Stimulated activated CD4-positive, alpha-beta T cell treated with anti-CD3 and anti-CD28 coated beads, Interleukin-1b, Interleukin-23, amount 100 ng/mL, for 1 hour (primary cell): ENCODE measurements around the gene RPL29.
"Not testable (repeated sequence)": the region's sequence is repeated elsewhere in the genome, so short reads cannot be mapped to it uniquely, and the experiment has no call there.

Experiments used
- DNase-seq, 2 donors: peaks; one replicate each; pipeline ENCODE4 v3.0.0-alpha.2; 2020; ENCODE audit warnings: low read depth in 2 of 2

The RPL29 gene

DNA sequence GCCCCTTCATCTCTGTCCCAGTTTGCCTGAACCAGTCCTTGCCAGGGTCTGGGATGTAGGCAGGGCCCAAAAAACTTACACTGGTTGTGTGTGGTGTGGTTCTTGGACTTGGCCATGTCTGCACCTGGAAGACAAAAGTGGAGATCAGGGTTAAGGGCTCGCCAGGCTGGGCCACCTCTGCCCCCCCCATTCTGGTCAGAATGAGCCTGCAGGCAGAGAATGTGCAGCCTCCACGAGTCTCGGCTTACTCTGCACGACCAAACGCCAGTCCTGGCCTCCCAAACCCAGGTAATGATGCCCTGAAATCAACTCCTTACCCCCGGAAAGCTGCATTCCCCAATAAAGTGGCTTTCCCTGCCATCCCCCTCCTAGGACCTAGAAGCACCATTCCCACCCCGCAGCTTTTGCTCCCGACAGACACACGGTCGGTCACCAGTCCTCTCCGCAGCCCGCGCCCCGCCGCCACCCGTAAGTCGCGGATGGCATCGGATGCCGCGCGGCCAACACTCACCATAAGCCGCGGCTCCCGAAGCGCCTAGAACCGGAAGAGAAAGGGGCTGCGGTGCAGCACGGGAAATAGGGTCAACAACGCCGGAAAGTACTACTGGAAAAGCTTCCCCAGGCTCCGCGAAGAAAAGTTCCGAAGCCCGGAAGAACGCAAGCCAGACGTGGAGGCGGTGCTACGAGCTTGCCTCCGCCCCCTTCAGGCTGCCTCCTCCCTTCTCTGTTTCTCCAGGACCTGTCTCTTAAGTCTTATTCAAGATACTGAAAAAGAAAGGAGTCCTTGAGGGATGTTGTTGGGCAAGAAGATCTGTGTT lies at the start of gene RPL29:
RPL29 (minus strand) TSS at position 550 of the 818 bp plus-strand sequence; CDS start at position 116, 434 bp downstream.
- peak; percentile 81 to 85 for DNase-seq

DNA sequence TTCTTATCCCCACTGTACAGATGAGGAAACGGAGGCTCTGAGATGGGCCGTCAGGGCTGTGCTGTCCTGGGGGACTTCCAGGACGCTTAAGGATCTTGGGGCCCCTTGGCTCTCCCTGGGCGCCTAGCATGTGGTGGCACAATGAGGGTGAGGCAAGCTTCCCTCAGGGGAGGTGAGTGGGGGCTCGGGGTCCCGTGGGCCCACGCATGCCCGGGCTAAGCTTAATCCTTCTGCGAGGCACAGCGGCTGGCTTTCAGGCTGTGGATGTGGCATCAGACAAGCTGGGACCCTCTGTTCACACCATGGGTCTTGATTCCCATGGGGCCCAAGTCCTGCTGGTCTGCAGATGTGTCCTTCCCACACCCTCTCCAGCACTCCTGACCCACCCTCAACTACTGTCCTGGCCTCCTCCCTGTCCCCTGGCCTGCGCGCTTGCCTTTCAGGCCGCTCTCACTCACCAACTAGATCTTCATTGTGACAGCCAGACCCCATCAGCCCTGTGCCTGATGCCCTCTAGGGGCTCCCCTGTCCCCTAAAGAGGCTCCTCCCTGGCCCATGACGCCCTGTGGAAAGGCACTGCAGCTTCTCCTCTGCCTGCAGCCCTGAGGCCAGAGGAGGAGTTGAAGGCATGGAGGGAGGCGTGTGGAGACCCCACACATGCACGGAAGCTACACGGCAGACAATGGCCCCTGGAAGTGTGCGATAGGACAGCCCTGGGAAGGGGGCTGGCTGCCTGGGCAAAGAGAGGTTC lies 49.3 kb upstream of the RPL29 start:
- DNase-seq = no peak

DNA sequence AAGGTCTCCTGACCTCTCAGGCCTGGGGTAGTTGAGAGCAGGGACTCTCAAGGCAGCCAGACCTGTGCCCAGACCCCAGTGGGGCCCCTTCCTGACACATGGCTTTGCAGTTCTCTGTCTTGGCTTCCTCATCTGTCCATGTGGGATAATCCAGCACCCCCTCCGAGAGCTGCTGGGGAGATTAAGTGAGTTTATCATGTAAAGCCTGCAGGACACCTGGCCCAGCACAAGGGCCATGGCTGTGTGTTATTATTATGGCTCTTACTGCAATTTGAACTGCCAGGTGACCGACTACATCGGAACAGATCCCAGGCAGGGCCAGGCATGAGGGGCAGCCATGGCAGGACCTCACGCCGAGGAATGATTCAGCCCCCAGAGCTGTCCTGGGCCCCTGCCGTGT lies 48.1 kb upstream of the RPL29 start:
- no peak for DNase-seq

DNA sequence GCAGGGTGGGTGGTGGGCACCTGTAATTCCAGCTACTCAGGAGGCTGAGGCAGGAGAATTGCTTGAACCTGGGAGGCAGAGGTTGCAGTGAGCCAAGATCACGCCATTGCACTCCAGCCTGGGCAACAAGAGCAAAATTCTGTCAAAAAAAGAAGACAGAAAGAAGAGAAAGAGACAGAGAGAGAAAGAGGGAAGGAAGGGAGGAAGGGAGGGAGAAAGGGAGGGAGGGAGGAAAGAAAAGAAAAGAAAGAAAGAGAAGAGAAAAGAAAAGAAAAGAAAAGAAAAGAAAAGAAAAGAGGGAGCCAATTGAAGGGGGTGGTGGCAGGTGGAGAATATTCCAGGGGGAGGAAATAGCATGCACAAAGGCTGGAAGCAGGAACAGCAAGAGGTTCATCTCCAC lies 47.3 kb upstream of the RPL29 start:
- DNase-seq = not testable (repeated sequence)

DNA sequence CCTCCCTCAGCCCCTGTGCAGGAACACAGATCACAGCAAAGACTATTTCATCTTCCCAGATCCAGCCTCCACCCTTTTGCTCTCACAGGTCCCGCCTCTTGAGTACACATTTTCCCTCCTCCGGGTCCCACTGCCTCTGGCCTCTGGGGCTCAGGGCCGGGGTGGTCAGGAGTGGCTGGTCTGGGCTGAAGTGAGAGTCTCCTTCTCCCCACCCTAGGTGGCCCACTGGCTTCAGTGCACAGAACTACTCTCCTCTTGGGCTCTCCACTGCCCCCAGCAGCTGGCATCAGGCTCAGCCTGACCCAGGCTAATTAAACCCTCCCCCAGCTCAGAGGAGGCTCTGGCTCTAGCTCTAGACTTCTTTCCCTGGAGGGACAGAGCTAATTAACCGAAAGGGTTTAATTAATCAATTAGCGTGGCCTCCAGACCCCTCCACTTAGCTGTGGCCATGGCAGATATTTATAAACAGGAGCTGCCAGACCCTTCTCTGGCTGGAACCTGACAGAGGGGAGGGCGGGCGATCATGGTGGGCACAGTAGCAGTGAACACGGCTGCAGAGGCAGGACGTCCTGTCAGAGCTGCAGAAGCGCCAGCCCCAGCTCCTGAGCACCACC lies 45.5 kb upstream of the RPL29 start:
- DNase-seq = no peak

DNA sequence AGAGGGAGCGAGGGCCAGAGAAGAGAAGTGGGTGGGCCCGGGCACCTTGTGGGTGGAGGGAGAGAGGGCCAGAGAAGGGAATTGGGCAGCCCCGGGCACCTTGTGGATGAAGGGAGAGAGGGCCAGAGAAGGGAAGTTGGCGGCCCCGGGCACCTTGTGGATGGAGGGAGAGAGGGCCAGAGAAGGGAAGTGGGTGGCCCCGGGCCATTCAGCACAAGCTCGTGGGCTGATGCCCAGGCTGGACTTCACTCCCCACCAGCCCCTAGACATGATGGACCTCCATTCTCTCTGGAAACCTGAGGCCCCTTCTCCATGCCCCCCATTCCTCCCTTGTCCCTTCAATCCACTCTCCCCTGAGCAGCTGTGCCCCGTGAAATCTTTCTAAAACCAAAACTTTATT lies 44.9 kb upstream of the RPL29 start:
- no peak for DNase-seq

DNA sequence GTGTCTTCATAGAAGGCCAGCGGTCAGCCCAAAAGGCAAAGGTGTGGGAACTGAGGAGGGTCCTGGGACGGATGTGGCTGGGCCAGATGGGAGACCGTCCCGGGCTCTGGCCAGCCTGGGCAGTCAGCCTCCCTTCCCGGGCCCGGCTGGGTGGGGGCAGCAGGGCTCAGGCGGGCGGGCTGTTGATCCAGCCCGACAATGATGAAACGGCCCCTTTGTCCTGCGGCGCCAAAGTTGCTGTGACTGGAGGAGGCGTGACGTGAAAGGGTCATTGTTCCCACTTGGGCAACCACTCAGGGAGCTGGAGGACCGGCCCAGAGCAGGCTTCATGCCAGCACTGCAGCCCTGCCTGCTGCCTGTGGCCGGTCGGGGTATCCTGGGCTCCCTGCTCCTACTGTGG lies 44.2 kb upstream of the RPL29 start:
- no peak for DNase-seq

DNA sequence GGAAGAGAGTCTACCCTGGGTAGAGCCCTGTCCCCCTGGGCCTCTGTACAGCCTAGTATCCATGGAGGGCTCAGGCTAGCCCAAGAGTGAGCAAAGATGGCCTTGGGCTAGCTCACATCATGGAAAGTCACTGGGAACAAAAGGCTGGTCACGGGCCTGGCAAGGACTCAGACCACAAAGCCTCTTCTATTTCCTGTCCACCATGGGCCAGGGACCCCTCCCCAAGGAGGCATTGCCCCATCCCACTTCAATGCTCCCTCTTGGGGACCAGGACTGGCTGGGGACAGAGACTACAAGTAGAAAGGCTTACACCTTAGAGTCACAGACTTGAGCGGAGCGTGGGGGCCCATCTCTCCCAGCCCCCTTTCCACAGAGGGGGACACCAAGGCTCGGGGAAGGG lies 43.7 kb upstream of the RPL29 start:
- no peak for DNase-seq

DNA sequence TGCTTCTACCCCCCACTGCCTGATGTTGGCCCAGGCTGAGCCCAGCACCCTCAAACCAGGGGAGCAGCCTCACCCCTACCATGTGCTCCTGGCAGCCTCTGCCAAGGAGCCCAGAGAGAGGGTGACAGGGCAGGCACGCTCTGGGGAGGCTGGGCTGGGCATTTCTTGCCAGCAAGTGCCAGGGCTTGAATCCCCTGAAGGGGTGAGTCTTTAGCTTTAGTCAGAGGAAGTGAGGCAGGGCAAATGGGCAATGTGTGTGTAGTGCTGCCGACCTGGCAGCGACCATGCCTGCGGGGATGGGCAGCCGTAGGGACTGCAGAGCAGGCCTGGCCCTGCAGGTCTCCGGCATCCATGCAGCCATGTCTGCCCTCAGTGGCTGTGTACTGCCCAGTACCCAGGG lies 42.5 kb upstream of the RPL29 start:
- DNase-seq = no peak

DNA sequence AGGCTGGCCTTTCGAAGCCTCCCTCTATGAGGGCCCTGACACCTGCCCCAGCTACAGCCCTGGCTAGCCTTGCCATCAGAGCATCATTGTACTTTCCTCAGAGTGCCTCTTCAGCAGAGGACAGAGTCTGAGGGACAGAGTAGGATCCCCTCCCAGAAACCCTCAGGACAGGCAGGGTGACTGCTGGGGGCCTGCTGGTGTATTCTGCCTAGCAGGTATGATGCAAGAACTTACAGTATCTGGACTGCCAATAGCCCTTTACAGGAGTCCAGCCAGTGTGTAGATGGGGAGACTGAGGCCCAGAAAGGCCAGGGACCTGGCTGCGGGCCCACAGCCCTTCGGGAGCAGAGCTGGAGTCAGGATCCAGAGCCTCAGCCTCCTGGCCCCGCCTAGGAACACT lies 41.6 kb upstream of the RPL29 start:
- DNase-seq = no peak

DNA sequence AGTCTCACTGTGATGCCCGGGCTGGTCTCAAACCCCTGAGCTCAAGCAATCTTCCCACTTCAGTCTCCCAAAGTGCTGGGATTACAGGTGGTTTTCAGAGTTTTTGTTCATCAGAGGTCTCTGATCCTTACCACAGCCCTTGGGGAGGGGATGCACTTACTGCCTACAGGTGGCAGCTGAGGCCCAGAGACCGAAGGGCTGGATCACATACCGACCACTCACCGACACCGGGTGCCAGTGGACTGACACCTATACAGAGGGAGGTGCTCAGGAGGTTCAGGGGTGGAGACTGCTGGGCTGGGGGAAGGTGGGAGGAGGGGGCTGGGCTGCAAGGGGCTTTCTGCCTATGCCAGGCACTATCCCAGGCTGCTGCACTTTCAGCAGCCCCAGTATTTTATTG lies 41.1 kb upstream of the RPL29 start:
- no peak for DNase-seq

DNA sequence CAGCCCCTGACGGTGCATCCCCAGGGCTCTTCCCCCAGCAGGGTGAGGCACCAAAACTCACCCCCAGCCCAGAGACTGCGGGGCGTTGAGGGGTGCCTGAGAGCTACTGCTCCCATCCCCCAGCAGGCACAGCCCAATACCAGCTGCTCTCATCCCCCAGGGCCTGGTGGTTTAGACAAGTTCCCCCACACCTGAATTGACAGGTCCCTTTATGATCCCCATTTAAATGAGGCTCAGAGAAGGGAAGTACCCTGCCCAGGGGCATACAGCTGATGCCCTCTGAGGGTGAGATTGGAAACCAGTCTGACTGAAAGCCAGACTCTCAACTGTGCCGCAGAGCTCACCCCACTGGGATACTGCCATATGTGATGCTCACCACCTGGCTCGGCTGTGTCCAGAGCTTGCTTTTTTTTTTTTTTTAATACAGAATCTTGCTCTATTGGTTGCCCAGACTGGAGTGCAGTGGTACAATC lies 40.6 kb upstream of the RPL29 start:
- no peak for DNase-seq

DNA sequence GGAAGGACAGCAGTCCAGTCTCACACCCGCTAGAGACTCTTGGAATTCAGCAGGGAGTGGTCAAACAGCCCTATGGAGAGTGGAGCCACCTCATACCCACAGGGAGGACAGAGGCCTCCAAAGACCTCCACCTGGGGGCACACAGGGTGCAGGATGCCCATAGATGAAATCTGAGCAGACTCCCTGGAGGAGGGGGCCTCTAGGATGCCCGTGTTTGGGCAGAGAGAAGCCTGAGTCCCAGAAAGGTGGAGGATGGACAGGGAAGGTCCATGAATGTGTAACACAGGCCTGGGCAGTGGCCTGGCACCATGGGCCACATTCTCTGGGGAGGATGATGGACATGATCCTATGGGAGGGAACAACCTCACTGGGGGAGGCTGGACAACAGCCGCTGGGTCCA lies 39.0 kb upstream of the RPL29 start:
- no peak for DNase-seq

DNA sequence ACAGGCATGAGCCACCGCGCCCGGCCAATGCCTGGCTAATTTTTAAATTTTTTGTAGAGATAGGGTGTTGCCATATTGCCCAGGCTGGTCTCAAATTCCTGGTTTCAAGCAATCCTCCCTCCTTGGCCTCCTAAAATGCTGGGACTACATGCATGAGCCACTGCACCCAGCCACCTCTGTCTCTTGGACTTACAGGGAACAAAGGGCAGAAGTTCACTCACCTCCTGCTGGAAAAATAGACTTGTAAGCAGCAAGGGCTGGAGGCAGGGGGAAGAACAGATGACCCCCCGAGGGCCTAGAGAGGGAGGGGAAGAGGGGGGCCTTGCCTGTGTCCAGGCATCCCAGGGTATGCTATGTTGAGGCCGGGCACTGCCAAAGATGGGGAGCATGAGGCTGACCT lies 38.5 kb upstream of the RPL29 start:
- no peak for DNase-seq

DNA sequence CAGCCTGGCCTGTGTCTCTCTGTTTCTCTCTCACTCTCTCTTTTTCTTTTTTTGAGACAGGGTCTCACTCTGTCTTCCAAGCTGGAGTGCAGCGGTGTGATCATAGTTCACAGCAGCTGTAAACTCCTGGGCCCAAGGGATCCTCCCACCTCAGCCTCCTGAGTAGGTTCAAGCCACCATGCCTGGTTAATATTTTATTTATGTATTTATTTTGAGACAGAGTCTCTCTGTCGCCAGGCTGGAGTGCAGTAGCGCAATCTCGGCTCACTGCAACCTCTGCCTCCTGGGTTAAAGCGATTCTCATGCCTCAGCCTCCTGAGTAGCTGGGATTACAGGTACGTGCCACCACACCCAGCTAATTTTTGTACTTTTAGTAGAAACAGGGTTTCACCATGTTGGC lies 38.1 kb upstream of the RPL29 start:
- not testable (repeated sequence) for DNase-seq

DNA sequence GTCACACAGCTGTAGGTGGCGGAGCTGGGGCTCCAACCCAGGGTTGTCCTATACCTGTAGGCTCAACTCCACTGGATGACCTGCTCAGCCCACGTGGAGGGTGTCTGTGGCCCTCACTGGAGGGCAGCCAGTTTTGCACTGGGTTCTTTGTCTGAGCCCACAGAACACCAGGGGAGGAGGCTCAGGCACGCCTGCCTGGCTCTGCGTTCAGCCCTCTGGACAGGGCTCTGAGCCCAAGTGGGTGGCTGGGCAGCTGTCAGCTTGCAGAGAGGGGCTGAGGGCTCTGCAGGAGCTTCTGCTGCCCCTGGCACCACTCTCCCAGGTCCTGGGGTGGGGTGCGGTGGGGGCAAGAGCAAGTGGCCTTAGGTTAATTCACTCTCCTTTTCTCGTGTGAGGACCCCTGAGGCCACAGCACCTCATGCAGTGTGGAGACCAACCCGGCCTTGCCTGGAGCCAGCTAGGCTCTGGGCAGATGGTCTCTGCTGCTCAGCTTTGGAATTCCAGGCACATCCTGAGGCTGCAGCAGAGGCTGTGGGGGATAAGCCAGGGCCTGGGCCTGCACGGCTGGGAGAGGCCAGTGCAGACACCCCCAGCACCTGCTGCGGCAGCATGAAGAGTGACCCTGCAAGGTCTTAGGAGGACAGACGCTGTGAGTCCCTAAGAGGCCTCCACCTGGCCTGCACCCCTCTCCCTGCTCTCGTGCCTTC lies 37.2 kb upstream of the RPL29 start:
- no peak for DNase-seq

DNA sequence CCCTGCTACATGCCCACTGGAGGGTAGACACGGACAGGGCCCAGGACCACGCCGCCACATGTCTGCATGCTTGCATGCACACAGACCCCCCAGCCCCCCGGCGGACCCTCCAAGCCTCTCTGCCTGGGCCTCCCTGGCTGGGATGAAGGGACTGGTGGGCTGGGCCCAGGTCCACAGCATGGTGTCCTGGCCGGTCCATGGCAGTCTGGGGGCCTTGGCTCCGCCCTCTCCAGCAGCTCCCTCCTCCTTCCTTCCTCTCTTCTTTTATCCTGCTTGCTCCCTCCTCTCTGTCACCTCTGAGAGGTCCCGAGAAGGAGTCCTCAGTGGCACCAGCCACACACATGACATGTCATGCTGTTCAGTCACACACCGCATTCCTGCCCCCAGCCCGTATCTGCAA lies 36.2 kb upstream of the RPL29 start:
- no peak for DNase-seq

DNA sequence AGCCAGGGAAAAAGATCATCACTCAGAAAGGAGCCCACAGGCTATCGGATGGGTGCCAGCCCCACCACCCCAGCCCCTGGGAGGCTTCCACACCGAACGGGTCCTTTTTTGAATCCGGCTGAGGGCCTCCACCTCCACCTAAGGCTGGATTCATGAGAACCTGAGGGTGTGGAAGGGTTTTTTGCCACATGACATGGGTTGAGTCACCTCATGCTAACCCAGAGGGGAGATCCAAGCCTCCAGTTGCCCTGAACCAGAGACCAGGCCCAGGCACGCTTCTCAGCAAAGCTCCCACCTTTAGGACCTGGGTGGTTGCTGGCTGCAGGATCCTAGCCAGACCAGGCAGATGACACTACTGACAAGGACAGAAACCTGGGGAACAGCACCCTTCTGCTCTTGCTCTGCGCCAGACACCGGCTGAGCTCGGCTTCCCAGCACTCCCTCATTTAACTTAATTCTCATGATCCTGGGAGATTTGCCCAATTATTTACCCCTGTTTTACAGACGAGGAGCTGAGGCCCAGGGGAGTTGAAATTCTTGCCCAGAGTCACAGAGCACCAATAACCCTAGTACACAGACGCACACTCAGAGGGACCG lies 35.1 kb upstream of the RPL29 start:
- DNase-seq = no peak

DNA sequence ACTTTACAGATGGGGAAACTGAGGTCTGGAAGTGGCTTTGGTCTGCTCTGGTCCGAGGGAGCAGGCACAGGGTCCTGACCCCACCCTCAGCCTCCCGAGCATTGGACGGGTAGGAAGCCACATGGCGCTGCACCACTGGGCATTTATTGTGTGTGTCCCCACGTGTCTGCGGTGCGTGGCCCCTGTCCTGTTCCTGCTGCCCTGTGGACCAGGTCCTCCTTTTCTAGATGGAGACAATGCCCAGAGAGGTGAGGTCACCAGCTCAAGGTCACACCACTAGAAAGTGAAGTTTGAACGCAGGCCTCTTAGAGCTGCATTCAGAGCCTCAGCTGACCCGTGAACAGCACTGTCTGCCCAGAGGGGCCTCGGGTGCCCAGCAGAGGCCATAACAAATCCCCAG lies 33.8 kb upstream of the RPL29 start:
- DNase-seq = no peak

DNA sequence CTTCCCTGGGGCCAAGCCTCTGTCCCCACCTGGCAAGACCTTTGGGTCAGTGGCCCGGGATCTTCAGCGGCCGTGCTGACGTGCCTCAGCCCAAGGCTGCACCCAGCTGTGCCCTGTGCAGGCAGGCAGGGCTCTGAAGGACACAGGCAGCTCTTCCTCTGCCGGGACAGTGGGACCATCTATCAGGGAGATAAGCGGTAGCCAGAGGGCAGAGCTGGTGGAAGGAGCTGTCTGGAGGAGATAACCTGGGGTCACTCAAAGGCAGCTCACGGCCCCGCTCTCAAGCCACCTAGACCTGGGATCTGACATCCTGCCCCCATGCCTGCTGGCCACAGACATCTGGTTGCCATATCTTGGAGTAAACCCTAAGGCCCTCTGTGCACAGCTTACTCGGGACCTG lies 33.4 kb upstream of the RPL29 start:
- DNase-seq = no peak

DNA sequence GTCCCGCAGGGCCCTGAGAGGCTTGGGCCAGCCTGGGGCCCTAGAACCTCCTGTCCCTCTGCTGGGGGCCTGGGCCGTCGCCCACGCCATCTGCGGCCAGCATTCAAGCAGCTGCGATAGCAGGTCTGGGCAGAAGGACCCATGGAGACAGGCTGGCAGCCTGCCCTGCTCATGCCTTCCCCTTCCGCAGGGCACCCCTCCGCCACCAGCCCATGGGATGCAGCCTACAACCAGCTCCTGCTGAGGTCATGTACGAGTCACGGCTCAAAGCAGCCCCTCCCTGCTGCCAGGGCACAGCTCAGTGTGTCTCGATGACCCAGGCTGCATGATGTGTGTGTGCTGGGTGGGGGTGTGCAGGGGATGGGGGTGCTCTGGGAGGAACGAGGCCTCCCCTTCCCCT lies 32.9 kb upstream of the RPL29 start:
- no peak for DNase-seq

DNA sequence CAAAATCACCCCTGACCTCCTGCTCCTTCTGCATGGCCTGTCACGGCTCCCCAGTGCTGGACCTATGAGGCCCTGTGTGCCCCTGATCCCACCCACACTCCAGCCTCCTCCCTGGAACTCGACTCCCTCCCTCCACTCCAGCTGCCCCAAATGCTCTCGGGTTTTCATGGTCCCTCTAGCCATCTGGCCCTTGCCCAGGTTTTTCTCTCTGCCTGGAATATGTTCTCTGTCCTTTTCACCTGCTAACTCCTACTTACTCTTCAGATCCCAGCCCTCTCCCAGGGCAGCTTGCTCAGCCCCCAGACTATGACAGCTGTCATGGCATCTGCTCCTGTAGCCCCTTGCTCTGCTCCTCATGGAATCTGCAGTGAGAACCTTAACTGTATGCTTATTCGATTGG lies 30.3 kb upstream of the RPL29 start:
- DNase-seq = no peak
